MM.1S (cell line): ENCODE data around the gene PLCG2.
"Not testable (repeated sequence)": the region's sequence is repeated elsewhere in the genome, so short reads cannot be mapped to it uniquely, and the experiment has no call there.

Experiments used
- DNase-seq: peaks from one replicate; pipeline ENCODE4 v3.0.0-alpha.2; 2015
- H2AFZ ChIP-seq: fragments of 300-600 bp; sonication (generic); 2 replicates; pipeline ENCODE4 v1.6.0; 2016; ENCODE audit warnings: antibody characterized with exemption, low read length
- H3F3A ChIP-seq: fragments of 300-600 bp; sonication (generic); 2 replicates; pipeline ENCODE4 v1.6.1; 2016; ENCODE audit warnings: mild to moderate bottlenecking, antibody characterized with exemption, low read length, moderate library complexity, mixed read lengths; ENCODE audit not compliant: insufficient read depth
- H3K27ac ChIP-seq: fragments of 300-600 bp; sonication (generic); 2 replicates; pipeline ENCODE4 v1.5.1; 2016; ENCODE audit warnings: mild to moderate bottlenecking, low read length
- H3K27me3 ChIP-seq: fragments of 300-600 bp; sonication (generic); replicated peaks from 2 replicates; pipeline ENCODE4 v1.6.0; 2016; ENCODE audit warnings: low read length; ENCODE audit not compliant: insufficient read depth
- H3K36me3 ChIP-seq: fragments of 300-600 bp; sonication (generic); replicated peaks from 2 replicates; pipeline ENCODE4 v1.6.1; 2016; ENCODE audit warnings: mild to moderate bottlenecking, low read length, mixed read lengths; ENCODE audit not compliant: insufficient read depth
- H3K4me1 ChIP-seq: fragments of 300-600 bp; sonication (generic); 2 replicates; pipeline ENCODE4 v1.6.1; 2016; ENCODE audit warnings: low read length, mixed read lengths
- H3K4me2 ChIP-seq: fragments of 300-600 bp; sonication (generic); 2 replicates; pipeline ENCODE4 v1.6.0; 2016; ENCODE audit warnings: low read depth, low read length
- H3K4me3 ChIP-seq: fragments of 300-600 bp; sonication (generic); 2 replicates; pipeline ENCODE4 v1.5.1; 2016; ENCODE audit warnings: low read length, mixed read lengths
- H3K79me2 ChIP-seq: fragments of 300-600 bp; sonication (generic); 2 replicates; pipeline ENCODE4 v1.6.1; 2016; ENCODE audit warnings: mixed run types, low read length, mixed read lengths
- H3K9ac ChIP-seq: fragments of 300-600 bp; sonication (generic); 2 replicates; pipeline ENCODE4 v1.6.1; 2016; ENCODE audit warnings: low read length, mixed read lengths
- H3K9me2 ChIP-seq: fragments of 300-600 bp; sonication (generic); replicated peaks from 2 replicates; pipeline ENCODE4 v1.6.1; 2016; ENCODE audit warnings: mild to moderate bottlenecking, low read length, mixed read lengths; ENCODE audit not compliant: insufficient read depth
- H3K9me3 ChIP-seq: fragments of 300-600 bp; sonication (generic); replicated peaks from 2 replicates; pipeline ENCODE4 v1.6.1; 2016; ENCODE audit warnings: mild to moderate bottlenecking, low read length, mixed read lengths; ENCODE audit not compliant: insufficient read depth
- H4K20me1 ChIP-seq: fragments of 300-600 bp; sonication (generic); 2 replicates; pipeline ENCODE4 v1.6.1; 2016; ENCODE audit warnings: mild to moderate bottlenecking, low read length, moderate library complexity, mixed read lengths; ENCODE audit not compliant: insufficient read depth
- CTCF ChIP-seq: fragments of 300-600 bp; sonication (generic); IDR thresholded peaks from 2 replicates; pipeline ENCODE4 v1.5.1; 2016; ENCODE audit warnings: antibody characterized with exemption, low read length, mixed read lengths
- EZH2 ChIP-seq: fragments of 300-600 bp; sonication (generic); optimal IDR thresholded peaks from 2 replicates; pipeline ENCODE3; 2017; ENCODE audit warnings: low read depth, mild to moderate bottlenecking, antibody characterized with exemption, low read length, mixed read lengths
- EZH2phosphoT487 ChIP-seq: fragments of 300-600 bp; sonication (generic); IDR thresholded peaks from 2 replicates; pipeline ENCODE4 v1.6.1; 2018; ENCODE audit warnings: antibody characterized with exemption, low read length

PLCG2 gene

GRCh38 chr16:81758376-81758775 lies 20.7 kb upstream of the PLCG2 start:
- Histone ChIP-seq H3K36me3 (no peaks in the 10 kb centered on the region), H3K4me3 (no peak overlapping the region), H3K79me2 (no peaks in the 10 kb centered on the region), H3K9me3 (no peaks in the 10 kb centered on the region), H3K27ac (no peak overlapping the region), H2AFZ (no peak overlapping the region), H3K9me2 (no peaks in the 10 kb centered on the region), H3K27me3 (no peaks in the 10 kb centered on the region), H3K9ac (no peak overlapping the region), H4K20me1 (no peaks in the 10 kb centered on the region), H3F3A (no peaks in the 10 kb centered on the region), H3K4me2 (no peak overlapping the region), H3K4me1 (no peaks in the 10 kb centered on the region)
- no peak for TF ChIP-seq EZH2
- TF ChIP-seq EZH2phosphoT487 = no peak
- TF ChIP-seq CTCF = no peak
- no peak for DNase-seq

GRCh38 chr16:81762322-81762721 lies 16.8 kb upstream of the PLCG2 start:
- not testable (repeated sequence) for H3K36me3 ChIP-seq, H3K4me1 ChIP-seq, H2AFZ ChIP-seq, DNase-seq, H3K9ac ChIP-seq, H3K4me3 ChIP-seq, H3K27me3 ChIP-seq, H3K9me2 ChIP-seq, H3F3A ChIP-seq, H3K4me2 ChIP-seq, H3K9me3 ChIP-seq, H3K27ac ChIP-seq, H3K79me2 ChIP-seq, H4K20me1 ChIP-seq

GRCh38 chr16:81765111-81765919 lies 13.8 kb upstream of the PLCG2 start:
- Histone ChIP-seq H2AFZ (no peak overlapping the region), H3K4me3 (no peak overlapping the region), H3K79me2 (no peaks in the 10 kb centered on the region), H3K4me2 (no peak overlapping the region), H3K9me3 (no peaks in the 10 kb centered on the region), H3K4me1 (no peaks in the 10 kb centered on the region), H3K9me2 (no peaks in the 10 kb centered on the region), H3F3A (no peaks in the 10 kb centered on the region), H4K20me1 (no peaks in the 10 kb centered on the region), H3K27ac (no peak overlapping the region), H3K9ac (no peak overlapping the region), H3K36me3 (no peaks in the 10 kb centered on the region), H3K27me3 (no peaks in the 10 kb centered on the region)
- TF ChIP-seq EZH2phosphoT487 = no peak
- TF ChIP-seq EZH2 = no peak
- no peak for TF ChIP-seq CTCF
- no peak for DNase-seq

- TF ChIP-seq CTCF (no peak), EZH2phosphoT487 (no peak), EZH2 (no peak)
- DNase-seq = no peak
- H3K9ac ChIP-seq = no peak overlapping the region
These were observed 13.1 kb upstream of the PLCG2 start for GRCh38 chr16:81765969-81766368.

More at GRCh38 chr16:81765969-81766368, 13.1 kb upstream of the PLCG2 start:
- Histone ChIP-seq H3K79me2 (no peaks in the 10 kb centered on the region), H4K20me1 (no peaks in the 10 kb centered on the region), H3K27me3 (no peaks in the 10 kb centered on the region), H3K27ac (no peak overlapping the region), H3K36me3 (no peaks in the 10 kb centered on the region), H3F3A (no peaks in the 10 kb centered on the region), H3K4me1 (no peaks in the 10 kb centered on the region), H3K9me2 (no peaks in the 10 kb centered on the region), H2AFZ (no peak overlapping the region), H3K4me3 (no peak overlapping the region), H3K9me3 (no peaks in the 10 kb centered on the region), H3K4me2 (no peak overlapping the region)
